NOMO-1 treated with DMSO at 0.1 percent for 48 hours (cell line): ENCODE results near the gene TUT7.
A peak's percentile ranks its signal among the peaks of the same experiment; 100 is the strongest.
"Not testable (repeated sequence)": the region's sequence is repeated elsewhere in the genome, so short reads cannot be mapped to it uniquely, and the experiment has no call there.

Source experiments
- DNase-seq: peaks from one replicate; lab custom pipeline; 2025; ENCODE audit not compliant: unreplicated experiment; lab: John Stamatoyannopoulos, UW

TUT7 gene, protein sequence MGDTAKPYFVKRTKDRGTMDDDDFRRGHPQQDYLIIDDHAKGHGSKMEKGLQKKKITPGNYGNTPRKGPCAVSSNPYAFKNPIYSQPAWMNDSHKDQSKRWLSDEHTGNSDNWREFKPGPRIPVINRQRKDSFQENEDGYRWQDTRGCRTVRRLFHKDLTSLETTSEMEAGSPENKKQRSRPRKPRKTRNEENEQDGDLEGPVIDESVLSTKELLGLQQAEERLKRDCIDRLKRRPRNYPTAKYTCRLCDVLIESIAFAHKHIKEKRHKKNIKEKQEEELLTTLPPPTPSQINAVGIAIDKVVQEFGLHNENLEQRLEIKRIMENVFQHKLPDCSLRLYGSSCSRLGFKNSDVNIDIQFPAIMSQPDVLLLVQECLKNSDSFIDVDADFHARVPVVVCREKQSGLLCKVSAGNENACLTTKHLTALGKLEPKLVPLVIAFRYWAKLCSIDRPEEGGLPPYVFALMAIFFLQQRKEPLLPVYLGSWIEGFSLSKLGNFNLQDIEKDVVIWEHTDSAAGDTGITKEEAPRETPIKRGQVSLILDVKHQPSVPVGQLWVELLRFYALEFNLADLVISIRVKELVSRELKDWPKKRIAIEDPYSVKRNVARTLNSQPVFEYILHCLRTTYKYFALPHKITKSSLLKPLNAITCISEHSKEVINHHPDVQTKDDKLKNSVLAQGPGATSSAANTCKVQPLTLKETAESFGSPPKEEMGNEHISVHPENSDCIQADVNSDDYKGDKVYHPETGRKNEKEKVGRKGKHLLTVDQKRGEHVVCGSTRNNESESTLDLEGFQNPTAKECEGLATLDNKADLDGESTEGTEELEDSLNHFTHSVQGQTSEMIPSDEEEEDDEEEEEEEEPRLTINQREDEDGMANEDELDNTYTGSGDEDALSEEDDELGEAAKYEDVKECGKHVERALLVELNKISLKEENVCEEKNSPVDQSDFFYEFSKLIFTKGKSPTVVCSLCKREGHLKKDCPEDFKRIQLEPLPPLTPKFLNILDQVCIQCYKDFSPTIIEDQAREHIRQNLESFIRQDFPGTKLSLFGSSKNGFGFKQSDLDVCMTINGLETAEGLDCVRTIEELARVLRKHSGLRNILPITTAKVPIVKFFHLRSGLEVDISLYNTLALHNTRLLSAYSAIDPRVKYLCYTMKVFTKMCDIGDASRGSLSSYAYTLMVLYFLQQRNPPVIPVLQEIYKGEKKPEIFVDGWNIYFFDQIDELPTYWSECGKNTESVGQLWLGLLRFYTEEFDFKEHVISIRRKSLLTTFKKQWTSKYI (N-terminal part only)

DNA sequence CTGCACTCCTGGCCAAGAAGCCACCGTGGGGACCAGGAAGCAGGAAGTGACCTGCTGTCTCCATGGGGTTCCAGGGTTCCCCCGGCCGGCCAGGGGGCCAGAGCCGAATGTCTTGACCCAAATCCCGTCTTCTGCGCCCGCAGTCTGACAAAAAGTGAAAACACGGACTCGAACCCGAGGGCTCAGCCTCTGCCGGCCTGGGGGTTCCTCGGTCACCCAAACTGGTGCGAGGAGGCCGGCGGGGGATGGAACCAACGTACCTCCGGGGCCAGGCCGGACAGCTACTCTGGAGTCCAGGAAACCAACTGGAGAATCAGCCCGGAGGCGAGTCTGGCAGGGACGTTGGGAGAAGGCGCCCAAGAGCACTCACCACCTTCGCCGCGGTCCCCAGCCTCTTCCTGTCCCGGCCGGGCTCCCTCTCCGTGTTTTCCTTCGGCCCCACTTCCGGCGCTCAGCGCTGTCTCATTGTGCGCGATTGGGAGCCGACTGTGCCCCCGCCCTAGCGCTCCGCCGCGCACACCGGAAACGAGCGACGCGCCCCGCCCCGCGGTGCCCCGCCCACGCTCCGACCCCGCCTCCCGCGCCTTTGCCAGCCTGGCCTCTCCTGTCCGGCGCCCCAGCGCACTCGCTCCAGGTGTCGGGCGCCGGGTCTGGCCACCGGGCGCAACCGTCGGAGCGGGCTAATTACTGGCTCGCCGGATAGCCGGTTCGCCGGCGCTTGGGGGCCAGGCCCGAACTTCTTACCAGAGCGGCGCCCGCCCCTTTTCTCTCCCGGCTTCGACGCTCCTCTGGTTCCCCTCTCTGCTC, at the start of gene TUT7:
TSS of gene TUT7 (minus strand) at position 400 of the 807 bp plus-strand sequence. CDS start 1,211 bp downstream, outside the sequence.
- DNase-seq, result peak; percentile 78

DNA sequence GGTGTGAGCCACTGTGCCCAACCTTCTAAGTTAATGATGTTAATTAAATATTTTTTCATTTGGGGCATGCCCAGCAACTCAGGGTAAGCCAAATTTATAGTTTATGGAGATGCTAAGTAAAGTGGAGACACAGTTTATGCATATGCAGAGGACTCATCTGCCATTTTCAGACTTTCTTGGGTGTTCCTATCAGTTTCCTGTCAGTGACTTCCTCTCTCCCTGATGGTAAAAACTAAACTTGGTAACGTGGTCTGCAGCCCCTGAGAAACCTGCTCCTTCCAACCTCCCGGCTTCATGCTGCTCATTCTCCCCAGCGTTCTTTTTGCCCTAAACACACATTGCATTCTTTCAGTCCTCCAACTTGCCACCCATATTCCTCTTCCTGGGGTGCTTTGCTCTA, 48.4 kb upstream of the TUT7 start:
- DNase-seq, result no peak

DNA sequence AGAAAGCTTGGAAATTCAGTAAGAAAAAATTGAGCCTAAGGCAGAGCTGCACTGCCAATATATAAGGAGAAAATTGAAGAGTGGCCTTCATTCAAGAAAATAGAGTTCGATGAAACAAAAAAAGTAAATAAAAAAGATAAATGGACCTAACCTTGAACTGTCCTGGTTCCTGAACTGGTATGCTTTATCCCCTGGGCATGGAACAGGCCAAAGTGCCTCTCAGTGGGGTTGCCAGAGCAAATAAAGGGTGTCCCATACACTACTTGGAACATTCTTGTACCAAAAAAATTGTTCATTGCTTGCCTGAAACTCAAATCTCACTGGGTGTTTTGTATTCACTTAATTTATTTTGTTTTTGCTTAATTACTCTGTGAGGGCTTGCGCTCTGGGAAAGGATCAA, 42.2 kb upstream of the TUT7 start:
- no peak for DNase-seq

DNA sequence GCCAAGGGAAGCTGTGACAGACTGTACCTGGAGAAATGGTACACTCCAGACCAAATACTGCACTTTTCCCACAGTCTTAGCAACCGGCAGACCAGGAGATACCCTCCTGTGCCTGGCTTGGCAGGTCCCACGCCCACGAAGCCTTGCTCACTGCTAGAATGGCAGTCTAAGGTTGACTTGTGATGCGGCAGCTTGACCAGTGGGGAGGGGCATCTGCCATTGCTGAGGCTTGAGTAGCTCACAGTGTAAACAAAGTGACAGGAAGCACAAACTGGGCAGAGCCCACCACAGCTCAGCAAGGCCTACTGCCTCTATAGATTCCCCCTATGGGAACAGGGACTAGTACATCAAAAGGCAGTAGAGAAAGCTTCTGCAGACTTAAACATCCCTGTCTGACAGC, 36.0 kb upstream of the TUT7 start:
- DNase-seq, result not testable (repeated sequence)

DNA sequence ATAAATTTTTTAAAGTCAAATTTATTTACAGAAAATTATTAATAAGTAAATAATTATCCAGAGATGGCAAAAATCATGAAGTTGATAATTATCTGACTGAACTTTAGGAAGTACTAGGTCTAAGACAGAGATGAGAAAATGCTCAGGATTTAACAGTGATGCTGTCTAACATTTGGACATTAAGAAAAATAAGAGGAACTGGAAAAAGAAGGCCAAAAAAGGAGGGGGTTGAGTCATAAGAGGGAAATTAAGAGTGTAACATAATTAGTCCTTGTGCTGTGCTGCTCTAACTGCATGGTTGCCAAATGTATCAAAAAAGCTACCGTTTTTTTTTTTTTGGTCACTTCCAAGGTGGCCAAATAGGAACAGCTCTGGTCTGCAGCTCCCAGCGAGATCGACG, 35.4 kb upstream of the TUT7 start:
- peak; percentile 58 for DNase-seq

DNA sequence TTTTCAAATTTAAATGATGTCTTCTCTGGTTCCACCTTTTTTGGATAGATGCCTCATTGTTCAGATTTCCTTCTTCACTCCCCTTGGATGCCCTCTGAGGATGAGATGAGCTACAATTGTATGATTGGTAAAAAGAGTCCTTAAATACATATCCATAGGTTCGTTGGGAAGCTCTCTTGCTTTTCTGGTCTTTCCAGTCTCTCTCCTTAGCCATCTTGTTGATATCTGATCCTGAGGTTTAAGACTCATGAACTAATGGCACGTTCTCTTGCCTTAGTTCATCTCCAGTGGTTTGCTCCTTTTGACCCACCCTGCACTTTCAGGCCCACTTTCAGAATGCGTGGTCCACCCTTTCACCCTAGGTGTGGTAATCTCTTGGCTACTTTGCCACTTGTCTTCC, 33.2 kb upstream of the TUT7 start:
- DNase-seq, result no peak

DNA sequence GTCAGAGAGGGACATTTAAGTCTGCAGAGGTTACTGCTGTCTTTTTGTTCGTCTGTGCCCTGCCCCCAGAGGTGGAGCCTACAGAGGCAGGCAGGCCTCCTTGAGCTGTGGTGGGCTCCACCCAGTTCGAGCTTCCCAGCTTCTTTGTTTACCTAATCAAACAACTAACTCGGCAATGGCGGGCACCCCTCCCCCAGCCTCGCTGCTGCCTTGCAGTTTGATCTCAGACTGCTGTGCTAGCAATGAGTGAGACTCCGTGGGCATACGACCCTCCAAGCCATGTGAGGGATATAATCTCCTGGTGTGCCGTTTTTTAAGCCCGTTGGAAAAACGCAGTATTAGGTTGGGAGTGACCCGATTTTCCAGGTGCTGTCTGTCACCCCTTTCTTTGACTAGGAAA, 28.8 kb upstream of the TUT7 start:
- not testable (repeated sequence) for DNase-seq

DNA sequence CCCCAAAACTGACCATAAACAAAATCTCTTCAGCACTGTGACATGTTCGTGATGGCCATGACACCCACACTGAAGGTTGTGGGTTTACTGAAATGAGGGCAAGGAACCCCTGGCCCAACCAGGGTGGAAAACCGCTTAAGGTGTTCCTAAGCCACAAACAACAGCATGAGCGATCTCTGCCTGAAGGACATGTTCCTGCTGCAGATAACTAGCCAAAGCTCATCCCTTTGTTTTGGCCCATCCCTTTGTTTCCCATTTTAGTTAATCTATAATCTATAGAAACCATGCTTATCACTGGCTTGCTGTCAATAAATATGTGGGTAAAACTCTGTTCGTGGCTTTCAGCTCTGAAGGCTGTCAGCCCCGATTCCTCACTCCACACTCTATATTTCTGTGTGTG, 21.8 kb upstream of the TUT7 start:
- no peak for DNase-seq

DNA sequence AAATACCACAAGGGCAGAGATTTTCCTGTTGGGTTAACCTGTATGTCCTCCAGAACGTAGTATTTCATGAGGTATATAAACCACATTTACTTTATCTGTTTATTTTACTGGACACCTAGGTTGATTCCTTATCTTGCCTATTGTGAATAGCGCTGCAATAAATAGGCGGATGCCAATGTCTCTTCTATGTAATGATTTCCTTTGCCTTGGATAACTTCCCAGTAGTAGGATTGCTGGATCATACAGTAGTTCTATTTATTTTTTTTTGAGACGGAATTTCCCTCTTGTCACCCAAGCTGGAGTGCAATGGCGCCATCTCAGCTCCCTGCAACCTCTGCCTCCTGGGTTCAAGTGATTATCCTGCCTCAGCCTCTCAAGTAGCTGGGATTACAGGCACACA, 15.6 kb upstream of the TUT7 start:
- DNase-seq, result no peak

DNA sequence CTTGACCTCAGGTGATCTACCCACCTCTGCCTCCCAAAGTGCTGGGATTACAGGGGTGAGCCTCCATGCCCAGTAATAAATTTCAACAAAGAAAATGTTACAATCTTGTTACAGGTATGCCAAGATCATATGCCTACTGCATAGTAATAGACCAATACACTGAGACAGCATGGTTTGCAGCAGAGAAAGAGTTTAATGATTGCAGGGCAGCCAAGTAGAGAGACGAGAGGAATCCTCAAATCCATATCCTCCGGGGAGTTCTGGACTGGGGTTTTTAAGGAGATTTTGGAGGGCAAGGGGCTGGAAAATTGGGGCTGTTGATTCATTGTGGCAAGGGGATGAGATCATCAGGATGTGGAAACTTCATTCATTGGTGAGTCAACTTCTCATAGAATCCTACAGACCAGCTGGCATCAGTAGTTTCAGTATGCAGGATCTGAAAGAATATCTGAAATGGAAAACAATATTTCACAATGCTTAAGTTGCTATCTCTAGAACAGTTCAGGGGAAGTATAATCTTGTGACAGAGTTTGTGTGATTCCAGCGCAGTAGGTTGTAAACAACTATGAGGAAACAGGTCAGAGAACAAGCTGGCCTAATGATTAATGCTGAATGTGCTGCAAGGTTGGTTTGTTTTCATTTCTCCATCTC, 14.8 kb upstream of the TUT7 start:
- DNase-seq, result peak; percentile 68

DNA sequence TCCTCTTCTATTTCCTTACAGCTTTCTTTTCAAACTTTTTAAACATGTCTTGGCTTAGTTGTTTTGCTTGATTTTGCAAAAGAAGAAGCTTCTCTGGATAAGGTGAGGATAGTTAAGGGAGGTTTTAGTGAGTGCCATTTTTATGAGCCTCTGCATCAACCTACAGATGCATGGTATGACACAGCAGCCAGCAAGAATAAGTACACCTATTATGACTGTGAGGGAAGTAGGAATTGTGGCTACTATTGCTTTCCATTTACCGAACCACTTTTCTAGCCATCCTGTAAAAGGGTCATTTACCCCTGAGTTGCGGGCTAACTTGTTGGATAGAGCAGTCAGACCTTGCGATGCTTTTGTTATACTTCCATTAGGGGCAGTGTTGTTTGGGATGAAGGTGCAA, 7.0 kb upstream of the TUT7 start:
- DNase-seq, result no peak

DNA sequence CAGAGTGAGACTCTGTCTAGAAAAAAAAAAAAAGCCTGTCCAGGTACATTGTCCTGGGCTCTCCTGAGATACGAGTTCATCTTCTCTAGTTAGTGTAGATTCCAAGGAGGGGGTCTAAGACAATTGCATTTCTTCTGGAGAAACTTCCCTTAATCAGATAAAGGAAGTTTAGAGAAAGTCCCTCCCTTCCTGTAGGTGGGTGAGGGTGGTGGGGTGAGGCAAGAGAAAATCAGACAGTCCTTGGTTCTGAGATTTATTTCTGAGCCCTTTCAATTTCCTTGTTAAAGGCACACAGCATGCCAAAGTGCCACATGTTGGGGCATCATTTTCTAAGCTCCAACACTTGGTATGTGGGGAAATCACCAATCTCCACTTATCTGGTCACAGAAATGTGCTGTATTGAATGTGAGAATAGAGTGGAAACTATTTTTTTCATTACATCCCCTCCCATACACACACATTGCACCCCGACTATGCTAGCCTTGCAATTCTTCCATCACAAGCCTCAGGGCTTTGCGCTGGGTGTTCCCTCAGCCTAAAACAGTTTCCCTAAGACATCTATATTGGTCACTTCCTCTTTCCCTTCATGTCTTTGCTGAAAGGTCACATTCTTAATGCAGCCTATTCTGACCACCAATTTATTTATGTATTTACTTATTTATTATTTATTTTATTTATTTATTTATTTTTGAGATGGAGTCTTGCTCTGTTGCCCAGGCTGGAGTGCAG, 5.1 kb upstream of the TUT7 start:
- peak; percentile 1 for DNase-seq

DNA sequence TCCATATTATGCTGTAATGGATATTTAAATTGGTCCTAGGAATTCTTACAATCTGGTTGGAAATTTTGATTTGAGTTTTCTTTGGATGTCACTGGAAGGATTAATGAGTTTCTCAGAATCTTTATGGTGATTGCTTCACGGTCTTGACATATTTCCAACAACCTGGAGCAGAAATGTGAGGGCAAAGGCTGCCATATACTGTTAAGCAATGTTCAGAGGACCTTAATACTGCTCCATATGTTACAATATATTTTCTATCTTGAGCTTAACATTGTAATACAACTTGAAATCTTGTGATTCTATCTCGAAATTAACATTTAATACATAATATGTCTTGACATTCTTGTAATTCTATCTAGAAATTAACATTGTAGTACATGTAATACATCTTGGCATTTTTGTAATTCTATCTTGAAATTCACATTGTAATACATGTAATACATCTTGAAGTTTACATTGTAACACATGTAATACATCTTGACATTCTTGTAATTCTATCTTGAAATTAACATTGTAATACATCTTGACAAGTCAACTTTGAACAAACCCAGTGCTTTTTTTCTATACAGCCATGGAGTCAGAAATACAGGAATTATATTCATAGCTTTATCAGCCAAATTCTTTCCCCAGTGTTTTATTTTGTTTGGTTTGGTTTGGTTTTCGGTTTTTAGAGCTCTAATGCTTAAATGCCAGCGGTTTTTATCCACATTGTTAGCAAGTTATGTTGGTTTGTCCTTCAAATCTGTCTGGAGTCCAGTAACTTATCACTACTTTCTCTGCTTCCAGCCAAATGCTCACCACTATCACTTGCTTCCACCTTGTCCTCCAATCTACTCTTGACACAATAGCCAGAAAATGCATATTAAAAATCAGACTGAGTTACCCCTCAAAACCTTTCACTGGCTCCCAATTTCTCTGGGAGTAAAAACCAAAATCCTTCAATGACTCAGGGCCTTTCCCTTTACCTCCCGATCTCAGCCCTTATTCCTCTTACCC, 3.0 kb upstream of the TUT7 start:
- DNase-seq, result no peak

DNA sequence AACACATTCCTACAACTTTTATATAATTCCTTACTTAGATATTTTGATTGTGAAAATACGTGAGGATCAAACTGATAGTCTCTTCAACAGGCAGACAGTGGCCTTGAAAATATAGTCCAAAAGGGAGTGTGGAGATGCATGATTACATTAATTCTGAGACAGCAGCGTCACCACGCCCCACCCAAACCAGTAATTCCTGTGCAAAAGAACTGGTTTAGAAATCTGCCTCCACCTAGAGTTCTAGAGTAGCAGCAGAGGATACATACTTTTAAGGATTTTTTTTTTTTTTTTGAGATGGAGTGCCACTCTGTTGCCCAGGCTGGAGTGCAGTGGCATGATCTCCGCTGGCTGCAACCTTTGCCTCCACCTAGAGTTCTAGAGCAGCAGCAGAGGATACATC, 1.6 kb upstream of the TUT7 start:
- no peak for DNase-seq

DNA sequence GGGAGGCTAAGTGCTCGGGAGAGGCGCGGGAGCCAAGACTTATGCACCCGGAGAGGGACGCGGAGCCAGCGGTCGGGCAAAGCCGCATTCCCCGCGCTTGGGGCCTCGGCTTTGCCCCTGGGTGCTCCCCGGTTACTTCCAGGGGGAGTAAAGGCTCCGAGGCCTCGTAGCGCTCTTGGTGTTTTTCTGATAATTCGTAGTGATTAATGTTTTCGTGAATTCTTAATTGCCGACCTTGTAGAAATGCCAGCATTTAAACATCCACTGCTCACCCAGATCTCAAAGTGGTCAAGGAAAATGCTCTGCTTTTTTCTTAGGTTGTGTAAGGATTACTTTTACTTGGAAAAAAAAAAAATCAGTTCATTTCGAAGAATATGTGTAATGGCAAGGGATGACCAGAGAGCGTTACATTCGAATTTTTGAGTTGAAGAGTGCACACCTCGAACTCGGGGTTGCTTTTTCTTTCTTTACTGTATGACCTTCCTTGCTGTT, 654 bp upstream of the TUT7 start:
- peak; percentile 3 for DNase-seq

DNA sequence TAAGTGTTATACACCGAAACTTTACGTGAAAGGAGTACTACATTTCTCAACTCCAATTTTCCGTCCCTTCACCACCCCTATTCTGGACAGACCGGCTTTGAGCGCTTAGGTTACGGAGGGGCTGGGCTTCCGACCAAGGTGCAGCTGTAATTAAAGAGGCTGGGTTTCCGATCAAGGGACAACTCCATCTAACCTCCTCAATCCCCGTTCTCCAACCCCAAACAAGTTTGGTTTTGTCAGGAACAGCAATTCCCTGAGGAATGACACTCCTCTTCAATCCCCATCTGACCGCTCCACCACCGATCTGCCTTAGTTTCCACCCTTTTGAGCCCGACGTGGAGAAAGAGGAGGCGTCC, 577 bp downstream of the TUT7 start:
- no peak for DNase-seq

DNA sequence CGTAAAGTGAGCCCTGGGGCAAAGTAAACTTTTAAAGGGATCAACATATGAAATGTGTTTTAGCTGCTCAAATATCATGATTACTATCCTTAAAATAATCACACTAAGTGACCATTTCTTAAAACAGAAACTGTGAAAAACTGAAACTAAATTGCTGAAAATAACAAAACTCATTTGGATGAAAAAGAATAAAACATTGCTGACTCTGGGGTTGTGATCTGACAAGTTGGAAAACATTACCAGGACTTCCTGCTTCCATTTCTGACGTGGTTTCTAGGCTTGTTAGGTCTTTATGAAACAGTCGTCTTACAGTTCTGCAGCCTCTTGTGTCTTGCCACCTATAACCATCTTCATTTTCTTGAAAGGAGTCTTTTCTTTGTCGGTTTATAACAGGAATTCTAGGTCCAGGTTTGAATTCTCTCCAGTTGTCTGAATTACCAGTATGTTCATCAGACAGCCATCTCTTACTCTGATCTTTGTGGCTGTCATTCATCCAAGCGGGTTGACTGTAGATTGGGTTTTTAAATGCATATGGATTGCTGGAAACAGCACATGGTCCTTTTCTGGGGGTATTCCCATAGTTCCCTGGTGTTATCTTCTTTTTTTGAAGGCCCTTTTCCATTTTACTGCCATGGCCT, 1.7 kb downstream of the TUT7 start:
- DNase-seq, result peak; percentile 0

DNA sequence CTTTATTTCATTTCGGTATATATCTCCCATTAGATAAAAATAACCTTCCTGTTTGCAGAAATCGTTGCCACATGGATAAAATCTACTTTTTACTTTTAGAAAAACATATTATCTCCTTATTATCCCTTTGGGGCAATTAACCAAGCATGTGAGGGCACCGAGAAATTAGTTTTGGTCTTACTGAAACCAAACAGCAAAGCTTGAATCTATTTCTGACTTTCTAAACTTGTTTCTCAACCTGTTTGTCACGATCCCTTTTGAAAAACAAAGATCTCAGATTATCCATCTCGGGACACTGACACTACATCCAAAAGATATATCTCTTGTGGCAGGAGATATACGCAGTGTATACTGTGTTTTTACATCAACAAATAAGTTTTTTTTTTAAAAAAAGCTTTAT, 2.3 kb downstream of the TUT7 start:
- DNase-seq, result no peak
